GM12801 (cell line): ENCODE results near the gene SPPL3.

Experiments used
- TF ChIP-seq, protein P1 (sequence below): IDR thresholded peaks from one replicate; pipeline ENCODE4 v1.5.1; 2011; ENCODE audit warnings: control low read depth; ENCODE audit not compliant: insufficient read length; ENCODE audit errors: extremely low read depth

SPPL3 gene

DNA sequence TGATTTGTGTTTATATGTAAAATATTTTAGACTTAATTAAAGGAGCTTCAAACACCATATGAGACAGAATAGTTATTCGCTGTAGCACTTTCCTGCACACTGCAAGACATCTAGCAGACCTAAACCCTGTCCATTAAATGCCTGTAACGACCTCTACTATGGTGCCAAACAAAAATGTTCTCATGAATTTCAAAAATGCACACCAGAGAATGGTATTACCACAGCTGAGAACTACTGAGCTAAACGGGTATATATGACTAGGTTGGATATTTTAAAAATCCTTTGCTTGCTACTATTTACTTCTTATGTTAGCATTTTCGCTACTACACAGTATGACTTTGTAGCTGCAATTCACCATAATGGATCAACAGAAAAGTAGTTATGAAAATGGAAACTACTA, 34.8 kb downstream of the SPPL3 start:
- TF ChIP-seq, protein P1, sequence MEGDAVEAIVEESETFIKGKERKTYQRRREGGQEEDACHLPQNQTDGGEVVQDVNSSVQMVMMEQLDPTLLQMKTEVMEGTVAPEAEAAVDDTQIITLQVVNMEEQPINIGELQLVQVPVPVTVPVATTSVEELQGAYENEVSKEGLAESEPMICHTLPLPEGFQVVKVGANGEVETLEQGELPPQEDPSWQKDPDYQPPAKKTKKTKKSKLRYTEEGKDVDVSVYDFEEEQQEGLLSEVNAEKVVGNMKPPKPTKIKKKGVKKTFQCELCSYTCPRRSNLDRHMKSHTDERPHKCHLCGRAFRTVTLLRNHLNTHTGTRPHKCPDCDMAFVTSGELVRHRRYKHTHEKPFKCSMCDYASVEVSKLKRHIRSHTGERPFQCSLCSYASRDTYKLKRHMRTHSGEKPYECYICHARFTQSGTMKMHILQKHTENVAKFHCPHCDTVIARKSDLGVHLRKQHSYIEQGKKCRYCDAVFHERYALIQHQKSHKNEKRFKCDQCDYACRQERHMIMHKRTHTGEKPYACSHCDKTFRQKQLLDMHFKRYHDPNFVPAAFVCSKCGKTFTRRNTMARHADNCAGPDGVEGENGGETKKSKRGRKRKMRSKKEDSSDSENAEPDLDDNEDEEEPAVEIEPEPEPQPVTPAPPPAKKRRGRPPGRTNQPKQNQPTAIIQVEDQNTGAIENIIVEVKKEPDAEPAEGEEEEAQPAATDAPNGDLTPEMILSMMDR = no peak

GRCh38 chr12:120866108-120866507, 38.0 kb downstream of the SPPL3 start:
- TF ChIP-seq, protein P1 = no peak

DNA sequence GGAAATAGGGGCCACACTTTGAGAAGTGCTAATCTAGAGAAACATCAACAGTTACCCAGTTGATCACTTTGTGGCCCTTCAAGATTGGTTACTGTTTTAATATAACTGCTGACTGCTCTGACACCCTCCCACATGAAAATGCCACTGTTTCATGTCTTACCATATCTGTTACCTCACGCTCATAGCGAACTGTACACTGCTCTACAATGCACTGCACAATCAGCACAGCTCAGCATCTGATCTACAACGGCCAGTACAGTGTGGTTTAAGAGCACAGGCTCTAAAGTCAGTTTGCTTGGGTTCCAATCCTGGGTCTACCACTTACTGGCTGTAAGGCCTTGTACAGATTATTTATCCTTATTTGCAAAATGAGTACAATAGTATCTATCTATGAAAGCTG, 39.1 kb downstream of the SPPL3 start:
- TF ChIP-seq, protein P1 = no peak

GRCh38 chr12:120862664-120863063, 41.5 kb downstream of the SPPL3 start:
- TF ChIP-seq, protein P1 = no peak

GRCh38 chr12:120861074-120861795, 42.9 kb downstream of the SPPL3 start:
- TF ChIP-seq, protein P1 = no peak

DNA sequence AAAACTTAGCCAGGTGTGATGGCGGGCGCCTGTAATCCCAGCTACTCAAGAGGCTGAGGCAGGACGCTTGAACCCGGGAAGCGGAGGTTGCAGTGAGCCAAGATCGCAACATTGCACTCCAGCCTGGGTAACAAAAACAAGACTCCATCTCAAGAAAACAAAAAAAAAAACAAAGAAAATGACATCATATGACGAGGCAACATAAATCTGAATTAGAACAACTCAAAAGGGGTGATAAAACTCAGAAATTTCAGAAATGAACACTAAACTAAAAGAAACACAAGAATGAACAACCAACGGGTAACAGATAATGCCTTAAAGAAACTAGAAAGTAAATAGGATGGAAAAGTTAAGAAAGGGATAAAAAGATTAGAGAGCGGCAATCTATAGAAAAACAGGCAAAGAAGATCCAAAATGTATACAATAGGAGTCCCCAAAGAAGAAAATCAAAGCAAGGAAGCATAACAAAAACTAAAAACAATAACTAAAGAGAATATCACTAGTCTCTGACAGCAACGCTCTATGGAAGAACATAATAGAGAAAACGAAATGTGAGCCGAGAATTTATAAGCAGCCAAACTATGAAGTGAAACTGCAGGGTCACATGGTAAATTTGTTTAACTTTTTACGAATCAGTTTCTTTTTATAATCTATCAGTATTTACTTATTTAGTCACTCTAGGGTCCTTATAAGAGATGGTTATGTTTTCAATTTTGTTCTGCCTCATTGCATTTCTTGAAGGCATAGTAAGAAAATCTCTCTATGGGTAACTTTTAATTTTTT, 45.7 kb downstream of the SPPL3 start:
- TF ChIP-seq, protein P1 = no peak

GRCh38 chr12:120856980-120857379, 47.2 kb downstream of the SPPL3 start:
- TF ChIP-seq, protein P1 = no peak
